ENCODE data around the gene TICAM2. TPM values are rescaled to one million over a fixed set of nuclear protein-coding genes. Genes with fewer than 3 reads are reported as not detected.

Gene TICAM2
- total RNA-seq, 2 donors from 2014 or later, result 3.5 TPM

DNA sequence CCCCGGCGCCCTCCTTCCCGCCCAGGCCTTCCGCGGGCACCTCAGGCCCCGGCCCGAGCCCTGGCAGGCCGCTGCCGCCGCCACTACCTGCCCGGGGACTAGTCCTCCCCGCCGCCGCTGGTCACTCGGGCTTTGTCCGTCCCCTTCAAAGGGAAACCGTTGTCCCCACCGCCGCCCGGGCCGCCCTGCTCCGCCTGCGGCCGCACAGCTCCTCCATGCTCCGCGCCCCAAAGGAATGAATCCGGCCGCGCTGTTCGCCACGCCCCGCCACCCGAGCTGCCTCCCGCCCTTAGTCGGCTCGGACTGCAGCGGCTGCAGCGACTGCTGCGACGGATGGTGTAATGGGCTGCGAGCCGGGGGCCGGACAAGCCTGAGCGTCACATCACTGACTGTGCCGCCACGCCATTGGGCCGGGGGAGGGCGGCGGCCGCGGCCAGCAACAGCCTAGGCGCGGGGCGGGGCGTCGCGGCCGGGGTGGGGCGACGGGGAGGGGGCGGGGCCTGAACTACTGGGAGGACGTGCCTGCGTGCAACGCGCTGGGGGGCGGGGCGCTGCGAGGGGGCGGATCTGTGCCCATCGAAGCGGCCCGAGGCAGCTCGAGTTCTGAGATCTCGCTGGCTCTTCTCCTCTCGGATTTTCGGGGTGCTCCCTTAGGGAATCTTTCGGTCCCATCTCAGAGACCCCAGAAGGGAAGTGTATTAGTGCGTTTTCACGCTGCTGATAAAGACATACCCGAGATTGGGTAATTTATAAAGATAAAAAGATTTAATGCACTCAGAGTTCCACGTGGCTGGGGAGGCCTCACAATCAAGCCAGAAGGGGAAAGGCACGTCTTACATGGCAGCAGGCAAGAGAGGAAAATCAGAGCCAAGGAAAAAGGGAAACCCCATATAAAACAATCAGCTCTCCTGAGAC lies 57.6 kb downstream of the TICAM2 start, which contains the start of gene FEM1C:
FEM1C (minus strand) TSS at position 340 of the 915 bp plus-strand sequence. CDS start 1,282 bp downstream, outside the sequence.
- intact Hi-C loops (cut with DNase I), result loop anchor here in 1 of 2 donors (5.0 kb wide), 1 partner anchor 167 kb away; no protein-coding TSS in a partner anchor
- ATAC-seq (peak; percentile 98 to 99), DNase-seq (peak; percentile 98)

- no peak for DNase-seq
- ATAC-seq, result peak; percentile 19 to 42
- intact Hi-C loops (cut with DNase I), result loop anchor here in 1 of 2 donors (5.0 kb wide), 1 partner anchor 167 kb away; no protein-coding TSS in a partner anchor
Observed at GRCh38 chr5:115544043-115544435, 58.2 kb downstream of the TICAM2 start.

DNA sequence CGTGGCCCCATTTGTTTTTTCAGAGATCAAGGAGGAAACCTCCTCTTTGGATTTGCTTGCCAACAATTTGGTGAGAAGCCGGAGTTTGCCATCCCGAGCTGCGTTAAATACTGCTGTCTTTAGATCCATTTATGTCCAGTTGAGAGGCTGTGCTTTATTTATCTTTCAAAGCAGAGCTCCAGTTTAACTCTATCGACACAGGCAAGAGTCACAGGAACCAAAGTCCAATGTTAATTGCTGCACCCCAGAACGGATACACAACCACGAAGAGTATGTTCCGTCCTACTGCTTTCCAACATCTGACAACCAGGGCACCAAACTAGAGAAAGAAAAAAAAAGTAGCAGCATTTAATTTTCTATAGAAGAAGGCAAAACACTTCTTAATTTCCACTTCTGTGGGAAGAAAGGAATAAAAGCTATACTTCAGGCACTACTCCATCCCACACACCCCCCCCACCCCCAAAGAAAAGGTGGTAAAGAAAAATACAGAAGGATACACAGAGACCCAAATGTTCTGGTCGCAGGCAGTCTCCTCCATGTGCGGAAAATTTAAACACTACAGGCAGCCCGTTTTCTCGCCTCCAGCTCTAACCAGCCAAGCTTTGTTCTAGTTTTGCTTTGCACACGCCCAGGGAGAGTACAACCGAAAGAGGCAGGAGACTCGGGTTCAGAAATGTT lies 58.8 kb downstream of the TICAM2 start:
- intact Hi-C loops (cut with DNase I), result loop anchor here in 1 of 2 donors (2.0 to 5.0 kb wide), 2 partner anchors 119 to 166 kb away; no protein-coding TSS in a partner anchor
- DNase-seq (no peak), ATAC-seq (peak; percentile 38 to 53)

GRCh38 chr5:115542651-115543364 lies 59.5 kb downstream of the TICAM2 start:
- ATAC-seq (no peak), DNase-seq (no peak)
- intact Hi-C loops (cut with DNase I), result loop anchor here in 1 of 2 donors (2.0 to 5.0 kb wide), 2 partner anchors 118 to 166 kb away; no protein-coding TSS in a partner anchor

- intact Hi-C loops (cut with DNase I), result loop anchor here in 1 of 2 donors (2.0 to 5.0 kb wide), 2 partner anchors 117 to 165 kb away; no protein-coding TSS in a partner anchor
- DNase-seq (no peak), ATAC-seq (no peak)
Observed at GRCh38 chr5:115542086-115542485, 60.2 kb downstream of the TICAM2 start.

GRCh38 chr5:115541611-115542010 lies 60.7 kb downstream of the TICAM2 start:
- no peak for DNase-seq
- no peak for ATAC-seq
- intact Hi-C loops (cut with DNase I), result loop anchor here in 1 of 2 donors (2.0 to 5.0 kb wide), 2 partner anchors 117 to 164 kb away; no protein-coding TSS in a partner anchor

DNA sequence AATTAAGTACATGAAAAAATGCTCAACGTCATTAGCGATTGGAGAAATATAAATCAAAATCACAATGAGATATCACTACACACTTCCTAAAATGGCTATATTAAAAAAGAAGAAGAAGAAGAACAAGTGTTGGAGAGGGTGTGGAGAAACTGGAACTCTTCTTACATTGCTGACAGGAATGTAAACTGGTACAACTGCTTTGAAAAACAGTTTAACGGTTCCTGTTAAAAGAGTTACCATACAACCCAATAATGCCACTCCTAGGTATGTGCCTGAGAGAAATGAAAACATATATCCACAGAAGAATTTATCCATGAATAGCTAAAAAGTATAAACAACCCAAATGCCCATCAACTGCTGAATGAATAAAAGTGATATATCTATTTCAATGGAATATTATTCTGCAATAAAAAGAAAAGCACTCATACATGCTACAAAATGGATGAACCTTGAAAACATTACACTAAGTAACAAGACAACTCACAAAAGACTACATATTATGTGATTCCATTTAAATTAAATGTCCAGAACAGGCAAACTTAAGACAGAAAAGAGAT lies 66.7 kb downstream of the TICAM2 start:
- DNase-seq (no peak), ATAC-seq (no peak)
- intact Hi-C loops (cut with DNase I), result loop anchor here in 1 of 2 donors (10.0 kb wide), 1 partner anchor 71 kb away; no protein-coding TSS in a partner anchor

- no peak for DNase-seq
- intact Hi-C loops (cut with DNase I), result loop anchor here in 1 of 2 donors (10.0 kb wide), 1 partner anchor 68 kb away; no protein-coding TSS in a partner anchor
- ATAC-seq, result no peak
Observed at GRCh38 chr5:115532517-115532916, 69.8 kb downstream of the TICAM2 start.

- ATAC-seq (no peak), DNase-seq (no peak)
- intact Hi-C loops (cut with DNase I), result loop anchor here in 1 of 2 donors (10.0 kb wide), 1 partner anchor 67 kb away; no protein-coding TSS in a partner anchor
Observed at GRCh38 chr5:115531787-115532367, 70.4 kb downstream of the TICAM2 start.

- intact Hi-C loops (cut with DNase I), result loop anchor here in 1 of 2 donors (10.0 kb wide), 1 partner anchor 67 kb away; no protein-coding TSS in a partner anchor
- peak in 1 of 2 donors; percentile 61 for ATAC-seq
- no peak for DNase-seq
Observed at GRCh38 chr5:115531380-115531779, 70.9 kb downstream of the TICAM2 start.

- ATAC-seq, result peak; percentile 47 to 65
- DNase-seq, result no peak
- intact Hi-C loops (cut with DNase I), result loop anchor here in 1 of 2 donors (10.0 kb wide), 1 partner anchor 66 kb away; no protein-coding TSS in a partner anchor
Observed at GRCh38 chr5:115530426-115530825, 71.9 kb downstream of the TICAM2 start.

Other genes with a start within 250 kb of the TICAM2 start
- 10 to 100 TPM; 23.2 to 31.0 TPM for gene FEM1C, start 57.7 kb downstream of the TICAM2 start, total RNA-seq
- gene TMED7, start 23.6 kb upstream of the TICAM2 start, total RNA-seq, result 10 to 100 TPM; 72.9 to 93.7 TPM
- gene CDO1, start 214.2 kb upstream of the TICAM2 start, total RNA-seq, result 10 to 100 TPM; 12.9 to 41.4 TPM
- gene ATG12, start 239.1 kb upstream of the TICAM2 start, total RNA-seq, result 10 to 100 TPM; 26.4 to 31.8 TPM
- 10 to 100 TPM; 64.3 to 76.8 TPM for gene AP3S1, start 239.5 kb upstream of the TICAM2 start, total RNA-seq

Data from left cardiac atrium (tissue), 4 donors.